Measurements from ENCODE around the gene UBA6. TPM values are rescaled to one million over a fixed set of nuclear protein-coding genes. Genes with fewer than 3 reads are reported as not detected.

The UBA6 gene
- total RNA-seq, 1 experiment from 2014 or later: 59.4 TPM

GRCh38 chr4:67575232-67576058, 125.5 kb downstream of the UBA6 start:
- Histone ChIP-seq H3K9me3 (ENCODE audit: control insufficient read depth, insufficient read depth, low read depth, low read length) (no peaks in the 10 kb centered on the region), H3K4me1 (ENCODE audit: control insufficient read depth, insufficient read depth, low read length) (no peaks in the 10 kb centered on the region), H3K4me3 (ENCODE audit: low read depth in 2 of 2, low read length in 2 of 2) (no peak overlapping the region), H3K36me3 (ENCODE audit: control insufficient read depth, insufficient read depth, low read length) (no peaks in the 10 kb centered on the region), H3K27ac (ENCODE audit: low read length) (no peak overlapping the region), H3K27me3 (ENCODE audit: control insufficient read depth, insufficient read depth, low read length) (no peaks in the 10 kb centered on the region)
- CTCF ChIA-PET: no interaction called here
- ATAC-seq (no peak), DNase-seq (ENCODE audit: low read depth, low spot score) (no peak)
- POLR2A ChIA-PET: no interaction called here
- intact Hi-C loops (cut with micrococcal nuclease; ENCODE audit: unreplicated experiment) (no loop called here), in situ Hi-C loops (cut with HindIII; ENCODE audit: low pct_unique_long_range_greater_than_20kb, low sequenced_read_pairs) (no loop called here)
- no peak for TF ChIP-seq TCF7L2 (IDR thresholded peaks at IDR 0.05; ENCODE audit: low read depth, low read length)
- no peak for TF ChIP-seq CTCF (IDR thresholded peaks at IDR 0.05)
- TF ChIP-seq POLR2AphosphoS5 (IDR thresholded peaks at IDR 0.05; ENCODE audit: low read depth, low read length): no peak
- BruUV-seq (replicated peaks): no TSS peak

- in situ Hi-C loops (cut with HindIII; ENCODE audit: low pct_unique_long_range_greater_than_20kb, low sequenced_read_pairs) (no loop called here), intact Hi-C loops (cut with micrococcal nuclease; ENCODE audit: unreplicated experiment) (no loop called here)
- ChIA-PET CTCF (no interaction called here), POLR2A (no interaction called here)
- TF ChIP-seq TCF7L2 (IDR thresholded peaks at IDR 0.05; ENCODE audit: low read depth, low read length) (no peak), POLR2AphosphoS5 (IDR thresholded peaks at IDR 0.05; ENCODE audit: low read depth, low read length) (no peak), SIN3A (IDR thresholded peaks at IDR 0.05; ENCODE audit: borderline replicate concordance, insufficient read depth, low read depth, low read length) (no peak), REST (IDR thresholded peaks at IDR 0.05; ENCODE audit: insufficient read depth in 1 of 2, low read depth in 2 of 2, low read length in 1 of 2) (no peak), CTCF (IDR thresholded peaks at IDR 0.05) (no peak)
- no peaks in the 10 kb centered on the region for H3K27me3 ChIP-seq (ENCODE audit: control insufficient read depth, insufficient read depth, low read length)
- DNase-seq (ENCODE audit: low read depth, low spot score): no peak
- no peak overlapping the region for H3K27ac ChIP-seq (ENCODE audit: low read length)
- no peak overlapping the region for H3K4me3 ChIP-seq (ENCODE audit: low read depth in 2 of 2, low read length in 2 of 2)
- ATAC-seq: no peak
- no peaks in the 10 kb centered on the region for H3K4me1 ChIP-seq (ENCODE audit: control insufficient read depth, insufficient read depth, low read length)
- no TSS peak for BruUV-seq (replicated peaks)
- no peaks in the 10 kb centered on the region for H3K36me3 ChIP-seq (ENCODE audit: control insufficient read depth, insufficient read depth, low read length)
- H3K9me3 ChIP-seq (ENCODE audit: control insufficient read depth, insufficient read depth, low read depth, low read length): no peaks in the 10 kb centered on the region
Observed at GRCh38 chr4:67573193-67573592, 127.8 kb downstream of the UBA6 start.
